ENCODE results near the gene TCEA3. TPM values are rescaled to one million over a fixed set of nuclear protein-coding genes. Genes with fewer than 3 reads are reported as not detected.

TCEA3 gene
- total and polyA plus RNA-seq, 2 experiments from 2014 or later: not detected

GRCh38 chr1:23399229-23399628 lies 25.3 kb downstream of the TCEA3 start:
- Mint-ChIP-seq H3K36me3 (ENCODE audit: low read depth) (no peaks in the 10 kb centered on the region), H3K4me1 (peaks cover 19% of the 10 kb centered on the region), H3K9me3 (no peaks in the 10 kb centered on the region; the same call in 2 of the 3 replicates), H3K27ac (no peak overlapping the region), H3K27me3 (ENCODE audit: insufficient read depth, low read depth, poor library complexity) (peaks cover 81% of the 10 kb centered on the region), H3K4me3 (no peak overlapping the region)
- Histone ChIP-seq H3F3A (replicated peaks; ENCODE audit: low read depth) (0 out of 2 replicates have a peak, but pooled peaks cover 2% of the 10 kb centered on the region), H3K4me2 (no peak overlapping the region), H2AFZ (no peak overlapping the region), H3K36me3 (ENCODE audit: insufficient read depth) (no peaks in the 10 kb centered on the region), H3K79me2 (replicated peaks; ENCODE audit: insufficient read depth) (no peaks in the 10 kb centered on the region), H3K4me1 (ENCODE audit: insufficient read depth) (peaks cover 11% of the 10 kb centered on the region), H4K20me1 (replicated peaks; ENCODE audit: insufficient read depth) (no peaks in the 10 kb centered on the region), H3K4me3 (no peak overlapping the region), H3K27me3 (ENCODE audit: insufficient read depth) (peaks cover 90% of the 10 kb centered on the region), H3K27ac (ENCODE audit: low read depth) (no peak overlapping the region), H3K9me2 (ENCODE audit: insufficient read depth) (no peaks in the 10 kb centered on the region)
- ATAC-seq (no peak), DNase-seq (ENCODE audit: low spot score) (no peak)
- TF ChIP-seq CREB1 (CRISPR knock-in tag; IDR thresholded peaks at IDR 0.05; ENCODE audit: low read depth) (no peak), ZNF114 (CRISPR knock-in tag; IDR thresholded peaks at IDR 0.05) (no peak), ETS1 (IDR thresholded peaks at IDR 0.05) (no peak), ZNF462 (CRISPR knock-in tag; IDR thresholded peaks at IDR 0.05) (no peak)

- Histone ChIP-seq H3K4me1 (ENCODE audit: insufficient read depth) (peaks cover 14% of the 10 kb centered on the region), H3K4me2 (no peak overlapping the region), H3F3A (replicated peaks; ENCODE audit: low read depth) (0 out of 2 replicates have a peak, but pooled peaks cover 7% of the 10 kb centered on the region), H3K9me2 (ENCODE audit: insufficient read depth) (no peaks in the 10 kb centered on the region), H3K4me3 (no peak overlapping the region), H3K27me3 (ENCODE audit: insufficient read depth) (peaks cover 93% of the 10 kb centered on the region), H3K79me2 (replicated peaks; ENCODE audit: insufficient read depth) (no peaks in the 10 kb centered on the region), H3K27ac (ENCODE audit: low read depth) (no peak overlapping the region), H3K36me3 (ENCODE audit: insufficient read depth) (no peaks in the 10 kb centered on the region), H2AFZ (no peak overlapping the region), H4K20me1 (replicated peaks; ENCODE audit: insufficient read depth) (no peaks in the 10 kb centered on the region)
- DNase-seq (ENCODE audit: low spot score) (no peak), ATAC-seq (no peak)
- Mint-ChIP-seq H3K27ac (no peak overlapping the region), H3K9me3 (peaks cover 5% of the 10 kb centered on the region; the same call in 1 of the 3 replicates), H3K4me1 (peaks cover 22% of the 10 kb centered on the region), H3K36me3 (ENCODE audit: low read depth) (no peaks in the 10 kb centered on the region), H3K4me3 (no peak overlapping the region), H3K27me3 (ENCODE audit: insufficient read depth, low read depth, poor library complexity) (peaks cover 72% of the 10 kb centered on the region)
- TF ChIP-seq JUNB (IDR thresholded peaks at IDR 0.05; ENCODE audit: unreplicated experiment): no peak
- TF ChIP-seq NANOG (IDR thresholded peaks at IDR 0.05; ENCODE audit: borderline replicate concordance): no peak
- TF ChIP-seq POLR2AphosphoS5 (IDR thresholded peaks at IDR 0.05; ENCODE audit: low read depth): no peak
- TF ChIP-seq EZH2phosphoT487 (IDR thresholded peaks at IDR 0.05; ENCODE audit: unreplicated experiment): no peak
- no peak for TF ChIP-seq ZNF331 (CRISPR knock-in tag; IDR thresholded peaks at IDR 0.05; ENCODE audit: low read depth)
- TF ChIP-seq CTCF (conservative IDR thresholded peaks at IDR 0.05; ENCODE audit: low read depth in 2 of 2): no peak
- no peak for TF ChIP-seq ETS1 (IDR thresholded peaks at IDR 0.05)
- TF ChIP-seq CREB1 (CRISPR knock-in tag; IDR thresholded peaks at IDR 0.05; ENCODE audit: low read depth): no peak
- TF ChIP-seq STAT1 (IDR thresholded peaks at IDR 0.05; ENCODE audit: unreplicated experiment): no peak
Observed at GRCh38 chr1:23397908-23398307, 26.6 kb downstream of the TCEA3 start.
